SK-N-SH (cell line): ENCODE data around the gene SYT1.

Experiments
- EP300 ChIP-seq, 2 experiments: IDR thresholded peaks; 2 replicates each; pipeline versions ENCODE4 v1.4.0 to v1.6.1; 2012; ENCODE audit warnings: borderline replicate concordance in 1 of 2, low read depth in 1 of 2, low read length in 1 of 2
- FOXM1 ChIP-seq: IDR thresholded peaks from 2 replicates; pipeline ENCODE4 v1.4.0; 2012; ENCODE audit warnings: low read depth, mild to moderate bottlenecking
- RFX5 ChIP-seq: IDR thresholded peaks from 2 replicates; pipeline ENCODE4 v1.6.1; 2012; ENCODE audit warnings: mild to moderate bottlenecking, improper control_type of control experiment, low read length
- TEAD4 ChIP-seq: IDR thresholded peaks from 2 replicates; pipeline ENCODE4 v1.4.0; 2012; ENCODE audit warnings: mild to moderate bottlenecking, borderline replicate concordance; ENCODE audit not compliant: insufficient read depth
- TF ChIP-seq, protein P1 (sequence below): fragments of 200-600 bp; sonication (generic); IDR thresholded peaks from 2 replicates; pipeline ENCODE4 v1.6.1; 2017; ENCODE audit warnings: antibody characterized with exemption, mild to moderate bottlenecking, moderate library complexity
- TF ChIP-seq, protein P2 (sequence below): fragments of 150-350 bp; IDR thresholded peaks from 2 replicates; pipeline ENCODE4 v1.6.1; 2016; ENCODE audit warnings: mild to moderate bottlenecking, low read depth, low read length

DNA sequence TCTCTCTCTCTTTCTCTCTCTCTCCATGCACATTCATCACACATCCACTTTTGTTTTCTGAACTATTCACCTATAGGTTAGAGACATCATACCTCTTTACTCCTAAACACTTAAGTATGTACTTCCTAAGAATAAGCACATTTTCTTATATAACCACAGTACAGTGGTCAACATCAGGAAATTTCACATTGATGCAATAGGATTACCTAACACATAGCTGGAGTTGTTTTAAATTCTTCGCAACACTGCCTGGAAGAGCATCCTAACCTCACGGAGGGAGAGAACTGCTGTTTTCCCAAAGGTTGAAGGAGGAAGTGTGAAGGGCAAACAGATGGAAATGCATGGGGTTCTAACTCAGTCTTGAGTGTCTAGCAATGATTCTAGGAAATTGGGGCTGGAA lies 159.2 kb downstream of the SYT1 start:
- no peak for TF ChIP-seq FOXM1
- TF ChIP-seq, protein P1, sequence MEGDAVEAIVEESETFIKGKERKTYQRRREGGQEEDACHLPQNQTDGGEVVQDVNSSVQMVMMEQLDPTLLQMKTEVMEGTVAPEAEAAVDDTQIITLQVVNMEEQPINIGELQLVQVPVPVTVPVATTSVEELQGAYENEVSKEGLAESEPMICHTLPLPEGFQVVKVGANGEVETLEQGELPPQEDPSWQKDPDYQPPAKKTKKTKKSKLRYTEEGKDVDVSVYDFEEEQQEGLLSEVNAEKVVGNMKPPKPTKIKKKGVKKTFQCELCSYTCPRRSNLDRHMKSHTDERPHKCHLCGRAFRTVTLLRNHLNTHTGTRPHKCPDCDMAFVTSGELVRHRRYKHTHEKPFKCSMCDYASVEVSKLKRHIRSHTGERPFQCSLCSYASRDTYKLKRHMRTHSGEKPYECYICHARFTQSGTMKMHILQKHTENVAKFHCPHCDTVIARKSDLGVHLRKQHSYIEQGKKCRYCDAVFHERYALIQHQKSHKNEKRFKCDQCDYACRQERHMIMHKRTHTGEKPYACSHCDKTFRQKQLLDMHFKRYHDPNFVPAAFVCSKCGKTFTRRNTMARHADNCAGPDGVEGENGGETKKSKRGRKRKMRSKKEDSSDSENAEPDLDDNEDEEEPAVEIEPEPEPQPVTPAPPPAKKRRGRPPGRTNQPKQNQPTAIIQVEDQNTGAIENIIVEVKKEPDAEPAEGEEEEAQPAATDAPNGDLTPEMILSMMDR, result no peak
- TF ChIP-seq, protein P2, sequence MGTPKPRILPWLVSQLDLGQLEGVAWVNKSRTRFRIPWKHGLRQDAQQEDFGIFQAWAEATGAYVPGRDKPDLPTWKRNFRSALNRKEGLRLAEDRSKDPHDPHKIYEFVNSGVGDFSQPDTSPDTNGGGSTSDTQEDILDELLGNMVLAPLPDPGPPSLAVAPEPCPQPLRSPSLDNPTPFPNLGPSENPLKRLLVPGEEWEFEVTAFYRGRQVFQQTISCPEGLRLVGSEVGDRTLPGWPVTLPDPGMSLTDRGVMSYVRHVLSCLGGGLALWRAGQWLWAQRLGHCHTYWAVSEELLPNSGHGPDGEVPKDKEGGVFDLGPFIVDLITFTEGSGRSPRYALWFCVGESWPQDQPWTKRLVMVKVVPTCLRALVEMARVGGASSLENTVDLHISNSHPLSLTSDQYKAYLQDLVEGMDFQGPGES, result no peak
- no peak for TF ChIP-seq TEAD4
- no peak for TF ChIP-seq RFX5
- TF ChIP-seq EP300 (IDR thresholded peaks at IDR 0.05; ENCODE audit: borderline replicate concordance in 1 of 2, low read depth in 1 of 2, low read length in 1 of 2), result no peak
